H9 (cell line): ENCODE results near the gene ZMYM2. TPM values are rescaled to one million over a fixed set of nuclear protein-coding genes. Genes with fewer than 3 reads are reported as not detected.

Experiments
- DNase-seq: peaks from one replicate; pipeline ENCODE4 v3.0.0-alpha.2; 2017
- H2AFZ ChIP-seq: one replicate; pipeline ENCODE4 v1.6.1; 2013; ENCODE audit warnings: mild to moderate bottlenecking, low read length, control low read depth, moderate library complexity
- H2AK5ac ChIP-seq: 2 replicates; pipeline ENCODE4 v1.6.1; 2013; ENCODE audit warnings: low read length, control low read depth, mixed read lengths; ENCODE audit not compliant: insufficient read length
- H2BK120ac ChIP-seq: one replicate; pipeline ENCODE4 v1.6.1; 2013; ENCODE audit warnings: low read depth, mild to moderate bottlenecking, low read length, control low read depth, inconsistent platforms; ENCODE audit not compliant: poor library complexity, severe bottlenecking
- H2BK12ac ChIP-seq: 2 replicates; pipeline ENCODE4 v1.6.1; 2013; ENCODE audit warnings: low read length, control low read depth, mixed read lengths, low read depth; ENCODE audit not compliant: insufficient read length
- H2BK15ac ChIP-seq: 2 replicates; pipeline ENCODE4 v1.6.1; 2013; ENCODE audit warnings: low read depth, low read length, control low read depth
- H2BK20ac ChIP-seq: one replicate; pipeline ENCODE4 v1.6.1; 2013; ENCODE audit warnings: low read depth, mild to moderate bottlenecking, low read length, control low read depth, inconsistent platforms; ENCODE audit not compliant: poor library complexity, severe bottlenecking
- H2BK5ac ChIP-seq: 2 replicates; pipeline ENCODE4 v1.6.1; 2013; ENCODE audit warnings: low read length, control low read depth, mixed read lengths; ENCODE audit not compliant: insufficient read length
- H3K14ac ChIP-seq: 2 replicates; pipeline ENCODE4 v1.6.1; 2013; ENCODE audit warnings: low read length, control low read depth; ENCODE audit not compliant: insufficient read depth
- H3K18ac ChIP-seq: 2 replicates; pipeline ENCODE4 v1.6.1; 2013; ENCODE audit warnings: low read depth, mild to moderate bottlenecking, mixed read lengths, low read length, control low read depth; ENCODE audit not compliant: insufficient read length
- H3K23ac ChIP-seq: 2 replicates; pipeline ENCODE4 v1.6.1; 2013; ENCODE audit warnings: low read length, control low read depth, mixed read lengths, low read depth; ENCODE audit not compliant: insufficient read length
- H3K23me2 ChIP-seq: 2 replicates; pipeline ENCODE4 v1.6.1; 2013; ENCODE audit warnings: low read depth, mild to moderate bottlenecking, mixed read lengths, low read length, control low read depth; ENCODE audit not compliant: insufficient read length, poor library complexity, severe bottlenecking
- H3K27ac ChIP-seq: 2 replicates; pipeline ENCODE4 v1.5.1; 2013; ENCODE audit warnings: low read length, control low read depth, mixed read lengths, low read depth; ENCODE audit not compliant: insufficient read length
- H3K27me3 ChIP-seq: 2 replicates; pipeline ENCODE4 v1.6.1; 2013; ENCODE audit warnings: low read length, control low read depth, inconsistent platforms; ENCODE audit not compliant: insufficient read depth
- H3K4ac ChIP-seq: 2 replicates; pipeline ENCODE4 v1.6.1; 2013; ENCODE audit warnings: low read depth, mild to moderate bottlenecking, control low read depth, inconsistent platforms, low read length, moderate library complexity
- H3K4me1 ChIP-seq: 2 replicates; pipeline ENCODE4 v1.6.1; 2013; ENCODE audit warnings: low read length, control low read depth, inconsistent platforms; ENCODE audit not compliant: insufficient read depth
- H3K4me2 ChIP-seq: 2 replicates; pipeline ENCODE4 v1.6.1; 2013; ENCODE audit warnings: low read length, control low read depth, mixed read lengths; ENCODE audit not compliant: insufficient read length, insufficient read depth
- H3K56ac ChIP-seq: 2 replicates; pipeline ENCODE4 v1.6.1; 2013; ENCODE audit warnings: low read depth, mild to moderate bottlenecking, mixed read lengths, low read length, control low read depth; ENCODE audit not compliant: insufficient read length
- H3K79me1 ChIP-seq: 2 replicates; pipeline ENCODE4 v1.6.1; 2013; ENCODE audit warnings: low read depth, mild to moderate bottlenecking, moderate library complexity, low read length, control low read depth, inconsistent platforms; ENCODE audit not compliant: insufficient read depth, poor library complexity, severe bottlenecking
- H3K79me2 ChIP-seq: 2 replicates; pipeline ENCODE4 v1.6.1; 2013; ENCODE audit warnings: low read length, control low read depth, inconsistent platforms; ENCODE audit not compliant: insufficient read depth
- H3K9ac ChIP-seq: 2 replicates; pipeline ENCODE4 v1.6.1; 2013; ENCODE audit warnings: low read length, control low read depth, mixed read lengths; ENCODE audit not compliant: insufficient read length; ENCODE audit errors: extremely low read depth
- H3K9me3 ChIP-seq: one replicate; pipeline ENCODE4 v1.6.1; 2013; ENCODE audit warnings: low read depth, low read length, inconsistent platforms; ENCODE audit not compliant: control insufficient read depth
- H3T11ph ChIP-seq: one replicate; pipeline ENCODE4 v1.6.1; 2013; ENCODE audit warnings: mild to moderate bottlenecking, low read length, control low read depth, inconsistent platforms
- H4K20me1 ChIP-seq: one replicate; pipeline ENCODE4 v1.6.1; 2013; ENCODE audit not compliant: control insufficient read depth, insufficient read length, insufficient read depth
- H4K5ac ChIP-seq: 2 replicates; pipeline ENCODE4 v1.6.1; 2013; ENCODE audit warnings: low read depth, mild to moderate bottlenecking, mixed read lengths, low read length, control low read depth; ENCODE audit not compliant: insufficient read length
- H4K8ac ChIP-seq: replicated peaks from 2 replicates; pipeline ENCODE4 v1.6.1; 2013; ENCODE audit warnings: low read length, control low read depth, mixed read lengths, low read depth; ENCODE audit not compliant: insufficient read length
- H4K91ac ChIP-seq: 2 replicates; pipeline ENCODE4 v1.6.1; 2013; ENCODE audit warnings: low read depth, mild to moderate bottlenecking, moderate library complexity, mixed read lengths, low read length, control low read depth; ENCODE audit not compliant: insufficient read length
- H3K27ac Mint-ChIP-seq, 3 experiments: 2 replicates in 2 of 3; 3 replicates in 1 of 3; pipeline ENCODE4 v1.8.0; 2020 to 2021; ENCODE audit warnings: mixed read lengths in 3 of 3, mild to moderate bottlenecking in 1 of 3, moderate library complexity in 1 of 3
- H3K27me3 Mint-ChIP-seq: 2 replicates; pipeline ENCODE4 v1.8.0; 2021; ENCODE audit warnings: low read depth, mild to moderate bottlenecking, moderate library complexity, mixed read lengths
- H3K36me3 Mint-ChIP-seq, 3 experiments: 2 replicates in 2 of 3; 3 replicates in 1 of 3; pipeline ENCODE4 v1.8.0; 2020 to 2021; ENCODE audit warnings: low read depth in 3 of 3, mixed read lengths in 3 of 3; ENCODE audit not compliant: insufficient read depth in 1 of 3
- H3K4me1 Mint-ChIP-seq, 2 experiments: 2 replicates each; pipeline ENCODE4 v1.8.0; 2020; ENCODE audit warnings: mixed read lengths in 2 of 2
- H3K4me3 Mint-ChIP-seq, 2 experiments: 2 replicates in 1 of 2; 3 replicates in 1 of 2; pipeline ENCODE4 v1.8.0; 2020 to 2021; ENCODE audit warnings: mild to moderate bottlenecking in 2 of 2, mixed read lengths in 2 of 2, moderate library complexity in 1 of 2
- H3K9me3 Mint-ChIP-seq, 2 experiments: 2 replicates in 1 of 2; 3 replicates in 1 of 2; pipeline ENCODE4 v1.8.0; 2020; ENCODE audit warnings: mild to moderate bottlenecking in 2 of 2, mixed read lengths in 2 of 2, moderate library complexity in 1 of 2
- WGBS: extraction: QIAGEN DNeasy Blood & Tissue Kit; methylation state at CpG from one replicate; pipeline ENCODE4 v1.1.7; 2013; ENCODE audit warnings: missing lambda C conversion rate, low lambda C conversion rate, mixed read lengths; ENCODE audit not compliant: insufficient read length; ENCODE audit errors: extremely low coverage; 5-methylcytosine and 5-hydroxymethylcytosine counted together
- total RNA-seq: library from RNA; stranded (reverse); gene quantifications from 2 replicates; pipeline ENCODE4 v1.2.1, GENCODE V29; 2021
- TF ChIP-seq, protein P1 (sequence below): fragments of 200-600 bp; sonication (generic); conservative IDR thresholded peaks from 3 replicates; pipeline ENCODE4 v1.8.0; 2021; ENCODE audit warnings: antibody characterized with exemption, mild to moderate bottlenecking

Gene ZMYM2
- total RNA-seq, 1 experiment from 2014 or later, result 173 TPM

DNA sequence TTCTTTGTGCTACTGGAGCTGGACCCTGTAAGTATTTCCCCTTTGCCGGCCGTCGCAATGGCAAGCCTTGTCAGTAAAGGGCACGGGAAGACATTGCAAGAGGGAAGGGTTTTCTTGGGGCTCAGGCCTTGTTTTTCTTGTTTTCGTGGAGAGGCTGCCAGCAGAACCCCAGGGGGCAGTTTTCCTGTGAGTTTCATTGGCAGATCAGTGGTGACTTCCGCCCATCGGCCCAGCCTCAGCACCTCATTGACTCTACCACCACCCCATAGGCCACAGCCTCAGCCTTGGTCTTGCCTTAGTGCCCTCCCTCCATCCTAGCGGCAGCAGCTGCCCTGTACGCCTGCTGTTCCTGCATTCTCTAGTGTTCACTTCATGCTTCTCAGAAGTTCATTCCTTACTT is 140.8 kb downstream of the ZMYM2 start:
- Histone ChIP-seq H3K18ac (no peak overlapping the region), H3K4me2 (no peak overlapping the region), H4K8ac (no peak overlapping the region), H3K27me3 (no peaks in the 10 kb centered on the region), H3K9ac (no peak overlapping the region), H2BK15ac (no peak overlapping the region), H4K20me1 (no peaks in the 10 kb centered on the region), H2AFZ (peak overlapping the region; percentile 60), H3K14ac (no peak overlapping the region), H3K27ac (no peak overlapping the region), H3K23me2 (no peaks in the 10 kb centered on the region), H3K4me1 (peaks cover 3% of the 10 kb centered on the region; the same call in 1 of the 2 replicates), H3K9me3 (no peaks in the 10 kb centered on the region), H2AK5ac (no peak overlapping the region), H3K4ac (no peak overlapping the region), H3K79me1 (no peaks in the 10 kb centered on the region), H2BK12ac (no peak overlapping the region), H3T11ph (no peak overlapping the region), H2BK20ac (no peak overlapping the region), H4K91ac (no peak overlapping the region), H2BK120ac (no peak overlapping the region), H3K23ac (no peak overlapping the region), H4K5ac (no peak overlapping the region), H3K79me2 (no peaks in the 10 kb centered on the region), H3K56ac (no peak overlapping the region), H2BK5ac (no peak overlapping the region)
- peak; percentile 91 for DNase-seq
- Mint-ChIP-seq H3K27me3 (peaks cover 12% of the 10 kb centered on the region), H3K4me3 (no peak overlapping the region), H3K36me3 (no peaks in the 10 kb centered on the region), H3K27ac (no peak overlapping the region), H3K4me1 (peaks cover 8 to 24% of the 10 kb centered on the region in 2 experiments), H3K9me3 (no peaks in the 10 kb centered on the region)
- no CpG with 5 or more reads among the region's 9 CpGs for WGBS
- TF ChIP-seq, protein P1, sequence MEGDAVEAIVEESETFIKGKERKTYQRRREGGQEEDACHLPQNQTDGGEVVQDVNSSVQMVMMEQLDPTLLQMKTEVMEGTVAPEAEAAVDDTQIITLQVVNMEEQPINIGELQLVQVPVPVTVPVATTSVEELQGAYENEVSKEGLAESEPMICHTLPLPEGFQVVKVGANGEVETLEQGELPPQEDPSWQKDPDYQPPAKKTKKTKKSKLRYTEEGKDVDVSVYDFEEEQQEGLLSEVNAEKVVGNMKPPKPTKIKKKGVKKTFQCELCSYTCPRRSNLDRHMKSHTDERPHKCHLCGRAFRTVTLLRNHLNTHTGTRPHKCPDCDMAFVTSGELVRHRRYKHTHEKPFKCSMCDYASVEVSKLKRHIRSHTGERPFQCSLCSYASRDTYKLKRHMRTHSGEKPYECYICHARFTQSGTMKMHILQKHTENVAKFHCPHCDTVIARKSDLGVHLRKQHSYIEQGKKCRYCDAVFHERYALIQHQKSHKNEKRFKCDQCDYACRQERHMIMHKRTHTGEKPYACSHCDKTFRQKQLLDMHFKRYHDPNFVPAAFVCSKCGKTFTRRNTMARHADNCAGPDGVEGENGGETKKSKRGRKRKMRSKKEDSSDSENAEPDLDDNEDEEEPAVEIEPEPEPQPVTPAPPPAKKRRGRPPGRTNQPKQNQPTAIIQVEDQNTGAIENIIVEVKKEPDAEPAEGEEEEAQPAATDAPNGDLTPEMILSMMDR, result no peak
